HepG2 (cell line): ENCODE measurements around the gene SPHK2. TPM values are rescaled to one million over a fixed set of nuclear protein-coding genes. Genes with fewer than 3 reads are reported as not detected.

ENCODE experiments used
- ARHGAP35 ChIP-seq: sonication (generic); formaldehyde crosslinking; IDR thresholded peaks from 2 replicates; pipeline ENCODE4 v1.9.0; 2022; ENCODE audit warnings: mild to moderate bottlenecking, inconsistent platforms, moderate library complexity, missing genetic modification reagents, borderline replicate concordance
- CEBPZ ChIP-seq: IDR thresholded peaks from 2 replicates; pipeline ENCODE4 v1.6.1; 2012; ENCODE audit warnings: low read length, improper control_type of control experiment
- HNF1B ChIP-seq: sonication (generic); formaldehyde crosslinking; IDR thresholded peaks from 2 replicates; pipeline ENCODE4 v1.5.1; 2020; ENCODE audit warnings: mild to moderate bottlenecking, moderate library complexity, missing genetic modification reagents
- HOXA3 ChIP-seq: sonication (generic); formaldehyde crosslinking; IDR thresholded peaks from 2 replicates; pipeline ENCODE4 v1.5.0; 2020; ENCODE audit warnings: missing genetic modification reagents
- PAXIP1 ChIP-seq: sonication (generic); formaldehyde crosslinking; conservative IDR thresholded peaks from 2 replicates; pipeline ENCODE4 v1.4.0; 2020; ENCODE audit warnings: mild to moderate bottlenecking, missing genetic modification reagents, moderate library complexity
- POLR2AphosphoS5 ChIP-seq: IDR thresholded peaks from 2 replicates; pipeline ENCODE4 v1.6.1; 2012; ENCODE audit warnings: low read depth, low read length
- SAFB2 ChIP-seq: sonication (generic); formaldehyde crosslinking; IDR thresholded peaks from 2 replicates; pipeline ENCODE4 v1.5.1; 2020; ENCODE audit warnings: missing genetic modification reagents, low read depth, mild to moderate bottlenecking, borderline replicate concordance
- SALL2 ChIP-seq: sonication (generic); formaldehyde crosslinking; IDR thresholded peaks from 2 replicates; pipeline ENCODE4 v1.8.1; 2023; ENCODE audit warnings: mild to moderate bottlenecking, missing genetic modification reagents, inconsistent platforms
- TEAD3 ChIP-seq: optimal IDR thresholded peaks from 2 replicates; pipeline ENCODE3; 2016; ENCODE audit warnings: borderline replicate concordance
- TFAP4 ChIP-seq: sonication (generic); IDR thresholded peaks from 2 replicates; pipeline ENCODE4 v1.6.1; 2016; ENCODE audit warnings: low read depth, borderline replicate concordance
- TIGD3 ChIP-seq: sonication (generic); formaldehyde crosslinking; IDR thresholded peaks from 2 replicates; pipeline ENCODE4 v1.5.1; 2020; ENCODE audit warnings: mild to moderate bottlenecking, missing genetic modification reagents, borderline replicate concordance
- ZNF20 ChIP-seq: sonication (generic); formaldehyde crosslinking; IDR thresholded peaks from 2 replicates; pipeline ENCODE4 v1.4.0; 2020; ENCODE audit warnings: mild to moderate bottlenecking, moderate library complexity, missing genetic modification reagents
- ZNF264 ChIP-seq: sonication (generic); formaldehyde crosslinking; IDR thresholded peaks from 2 replicates; pipeline ENCODE4 v1.4.0; 2020; ENCODE audit warnings: missing genetic modification reagents
- ZNF749 ChIP-seq: sonication (generic); formaldehyde crosslinking; IDR thresholded peaks from 2 replicates; pipeline ENCODE4 v1.8.0; 2022; ENCODE audit warnings: mild to moderate bottlenecking, missing genetic modification reagents, moderate library complexity, borderline replicate concordance
- ZNF772 ChIP-seq: sonication (generic); formaldehyde crosslinking; IDR thresholded peaks from 2 replicates; pipeline ENCODE4 v1.5.0; 2020; ENCODE audit warnings: mild to moderate bottlenecking, missing genetic modification reagents
- ZNF777 ChIP-seq: sonication (generic); formaldehyde crosslinking; IDR thresholded peaks from 2 replicates; pipeline ENCODE4 v1.4.0; 2020; ENCODE audit warnings: missing genetic modification reagents
- ZSCAN20 ChIP-seq: sonication (generic); formaldehyde crosslinking; IDR thresholded peaks from 2 replicates; pipeline ENCODE4 v1.4.0; 2020; ENCODE audit warnings: missing genetic modification reagents, mild to moderate bottlenecking, borderline replicate concordance
- polyA plus RNA-seq, 8 experiments: library from polyadenylated mRNA; depleted of rRNA in 3 of 8; stranded (reverse) in 7 of 8; unstranded in 1 of 8; fragments of >200 nt; fragmentation: Illumina TruSeq in 4 of 8; extraction: Trizol in 4 of 8; gene quantifications; 2 replicates each; pipeline versions ENCODE4 v1.2.1 to v1.2.3, GENCODE V29; 2011 to 2016; ENCODE audit warnings: low read depth in 4 of 8, missing spikeins in 1 of 8, mixed read lengths in 1 of 8; ENCODE audit not compliant: insufficient read depth in 1 of 8
- total RNA-seq, 5 experiments: library from RNA; depleted of rRNA; stranded (reverse); fragments of >200 nt; fragmentation: Illumina TruSeq; extraction: Trizol; gene quantifications; 2 replicates each; pipeline ENCODE4 v1.2.3, GENCODE V29; 2016; ENCODE audit warnings: low read depth in 1 of 5

Gene SPHK2
- total and polyA plus RNA-seq, 2 of the 13 experiments (the other 11 are each of a cell fraction or from before 2014, with no cell fraction given) = 2.9 to 14.4 TPM

- TF ChIP-seq TFAP4 (no peak), TIGD3 (CRISPR knock-in tag) (no peak), CEBPZ (no peak), HOXA3 (CRISPR knock-in tag) (peak; percentile 46; the same call in 1 of the 2 replicates), TEAD3 (CRISPR knock-in tag) (peak; percentile 39), PAXIP1 (no peak), ZNF264 (CRISPR knock-in tag) (no peak), HNF1B (no peak), ZNF749 (CRISPR knock-in tag) (no peak), POLR2AphosphoS5 (0 out of 2 replicates have a peak, but pooled peaks have one; percentile 22), ZNF777 (CRISPR knock-in tag) (no peak), SAFB2 (no peak), SALL2 (CRISPR knock-in tag) (no peak), ZNF772 (no peak), ZSCAN20 (CRISPR knock-in tag) (no peak), ARHGAP35 (no peak), ZNF20 (CRISPR knock-in tag) (no peak)
Measured at GRCh38 chr19:48624791-48625723, 5.8 kb downstream of the SPHK2 start (continued).
